ENCODE data around the gene USO1. TPM values are rescaled to one million over a fixed set of nuclear protein-coding genes. Genes with fewer than 3 reads are reported as not detected.
"Not testable (repeated sequence)": the region's sequence is repeated elsewhere in the genome, so short reads cannot be mapped to it uniquely, and the experiment has no call there.

Gene USO1
- total RNA-seq, 2 donors from 2014 or later: 51.5 to 55.4 TPM

- ATAC-seq (peak; percentile 51), DNase-seq (no peak)
- intact Hi-C loops (cut with DNase I, micrococcal nuclease): no loop called here
These were observed 19.0 kb upstream of the USO1 start for GRCh38 chr4:75705198-75705977.

GRCh38 chr4:75708218-75708691 lies 16.1 kb upstream of the USO1 start:
- ATAC-seq (peak; percentile 84), DNase-seq (peak; percentile 34 to 47)
- intact Hi-C loops (cut with DNase I, micrococcal nuclease): no loop called here

- ATAC-seq (no peak), DNase-seq (no peak)
- intact Hi-C loops (cut with DNase I, micrococcal nuclease): no loop called here
These were observed 14.1 kb upstream of the USO1 start for GRCh38 chr4:75710246-75710645.

GRCh38 chr4:75714011-75714410 lies 10.4 kb upstream of the USO1 start:
- ATAC-seq: no peak
- intact Hi-C loops (cut with DNase I, micrococcal nuclease): no loop called here
- DNase-seq: no peak

GRCh38 chr4:75714704-75715103 lies 9.7 kb upstream of the USO1 start:
- ATAC-seq: no peak
- intact Hi-C loops (cut with DNase I, micrococcal nuclease): no loop called here
- no peak for DNase-seq

- intact Hi-C loops (cut with DNase I, micrococcal nuclease): no loop called here
- DNase-seq: no peak
- ATAC-seq: no peak
These were observed 9.1 kb upstream of the USO1 start for GRCh38 chr4:75715105-75715799.

GRCh38 chr4:75716054-75716453 lies 8.3 kb upstream of the USO1 start:
- intact Hi-C loops (cut with DNase I, micrococcal nuclease); ATAC-seq; DNase-seq: not testable (repeated sequence)

GRCh38 chr4:75717408-75717807 lies 7.0 kb upstream of the USO1 start:
- intact Hi-C loops (cut with DNase I, micrococcal nuclease): no loop called here
- DNase-seq (no peak), ATAC-seq (no peak)

- DNase-seq: no peak
- ATAC-seq: no peak
- intact Hi-C loops (cut with DNase I, micrococcal nuclease): no loop called here
These were observed 5.8 kb upstream of the USO1 start for GRCh38 chr4:75718529-75718928.

GRCh38 chr4:75722417-75722816 lies 2.0 kb upstream of the USO1 start:
- ATAC-seq (no peak), DNase-seq (no peak)
- intact Hi-C loops (cut with DNase I, micrococcal nuclease): loop anchor here in 1 of 2 donors (10.0 kb wide), 1 partner anchor 48 kb away; the partner anchor contains the start of gene G3BP2

- ATAC-seq (no peak), DNase-seq (no peak)
- intact Hi-C loops (cut with DNase I, micrococcal nuclease): loop anchor here in 1 of 2 donors (10.0 kb wide), 1 partner anchor 49 kb away; the partner anchor contains the start of gene G3BP2
These were observed 963 bp upstream of the USO1 start for GRCh38 chr4:75723163-75724065.

GRCh38 chr4:75724867-75725724 lies 719 bp downstream of the USO1 start:
- ATAC-seq (peak; percentile 69), DNase-seq (peak; percentile 80 to 82)
- intact Hi-C loops (cut with DNase I, micrococcal nuclease): loop anchor here in 1 of 2 donors (10.0 kb wide), 1 partner anchor 50 kb away; the partner anchor contains the start of gene G3BP2

GRCh38 chr4:75725942-75726538 lies 1.7 kb downstream of the USO1 start:
- DNase-seq, ATAC-seq: not testable (repeated sequence)
- intact Hi-C loops (cut with DNase I, micrococcal nuclease): loop anchor here in 1 of 2 donors (10.0 kb wide), 1 partner anchor 51 kb away; the partner anchor contains the start of gene G3BP2

- DNase-seq (no peak), ATAC-seq (no peak)
- intact Hi-C loops (cut with DNase I, micrococcal nuclease): loop anchor here in 1 of 2 donors (10.0 kb wide), 1 partner anchor 52 kb away; the partner anchor contains the start of gene G3BP2
These were observed 2.2 kb downstream of the USO1 start for GRCh38 chr4:75726577-75726976.

GRCh38 chr4:75727073-75727472 lies 2.7 kb downstream of the USO1 start:
- ATAC-seq (no peak), DNase-seq (no peak)
- intact Hi-C loops (cut with DNase I, micrococcal nuclease): loop anchor here in 1 of 2 donors (10.0 kb wide), 1 partner anchor 52 kb away; the partner anchor contains the start of gene G3BP2

- no peak for DNase-seq
- intact Hi-C loops (cut with DNase I, micrococcal nuclease): loop anchor here in 1 of 2 donors (10.0 kb wide), 1 partner anchor 55 kb away; the partner anchor contains the start of gene G3BP2
- no peak for ATAC-seq
These were observed 5.5 kb downstream of the USO1 start for GRCh38 chr4:75729836-75730235.

- intact Hi-C loops (cut with DNase I, micrococcal nuclease): no loop called here
- no peak for DNase-seq
- no peak for ATAC-seq
These were observed 9.0 kb downstream of the USO1 start for GRCh38 chr4:75733369-75733768.
